ENCODE data around the gene AFAP1. TPM values are rescaled to one million over a fixed set of nuclear protein-coding genes. Genes with fewer than 3 reads are reported as not detected.
A peak's percentile ranks its signal among the peaks of the same experiment; 100 is the strongest.

AFAP1 gene, protein sequence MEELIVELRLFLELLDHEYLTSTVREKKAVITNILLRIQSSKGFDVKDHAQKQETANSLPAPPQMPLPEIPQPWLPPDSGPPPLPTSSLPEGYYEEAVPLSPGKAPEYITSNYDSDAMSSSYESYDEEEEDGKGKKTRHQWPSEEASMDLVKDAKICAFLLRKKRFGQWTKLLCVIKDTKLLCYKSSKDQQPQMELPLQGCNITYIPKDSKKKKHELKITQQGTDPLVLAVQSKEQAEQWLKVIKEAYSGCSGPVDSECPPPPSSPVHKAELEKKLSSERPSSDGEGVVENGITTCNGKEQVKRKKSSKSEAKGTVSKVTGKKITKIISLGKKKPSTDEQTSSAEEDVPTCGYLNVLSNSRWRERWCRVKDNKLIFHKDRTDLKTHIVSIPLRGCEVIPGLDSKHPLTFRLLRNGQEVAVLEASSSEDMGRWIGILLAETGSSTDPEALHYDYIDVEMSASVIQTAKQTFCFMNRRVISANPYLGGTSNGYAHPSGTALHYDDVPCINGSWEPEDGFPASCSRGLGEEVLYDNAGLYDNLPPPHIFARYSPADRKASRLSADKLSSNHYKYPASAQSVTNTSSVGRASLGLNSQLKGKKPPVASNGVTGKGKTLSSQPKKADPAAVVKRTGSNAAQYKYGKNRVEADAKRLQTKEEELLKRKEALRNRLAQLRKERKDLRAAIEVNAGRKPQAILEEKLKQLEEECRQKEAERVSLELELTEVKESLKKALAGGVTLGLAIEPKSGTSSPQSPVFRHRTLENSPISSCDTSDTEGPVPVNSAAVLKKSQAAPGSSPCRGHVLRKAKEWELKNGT
- 10 to 100 TPM; 24.9 to 31.4 TPM for total RNA-seq
- 10 to 100 TPM; 23.6 to 29.4 (median 27.4) TPM for polyA plus RNA-seq (ENCODE audit: insufficient read length in 6 of 6)
- long read RNA-seq, donor 1, full-length matches to known transcripts = 6 of 6 reads
- long read RNA-seq, donor 1, partial matches to known transcripts = 0 of 6 reads
- long read RNA-seq, donor 1, other reads (novel, unspliced or antisense) = 0 of 6 reads
- long read RNA-seq, donor 2 = 0 reads
- long read RNA-seq, donor 3, full-length matches to known transcripts = 3 of 3 reads
- long read RNA-seq, donor 3, partial matches to known transcripts = 0 of 3 reads
- long read RNA-seq, donor 3, other reads (novel, unspliced or antisense) = 0 of 3 reads
- long read RNA-seq, donor 4, partial matches to known transcripts = 0 of 1 reads
- long read RNA-seq, donor 4, other reads (novel, unspliced or antisense) = 1 of 1 reads
- long read RNA-seq, donor 5, full-length matches to known transcripts = 2 of 2 reads
- long read RNA-seq, donor 5, partial matches to known transcripts = 0 of 2 reads
- long read RNA-seq, donor 5, other reads (novel, unspliced or antisense) = 0 of 2 reads
- long read RNA-seq, donor 6, full-length matches to known transcripts = 4 of 4 reads
- long read RNA-seq, donor 6, partial matches to known transcripts = 0 of 4 reads
- long read RNA-seq, donor 6, other reads (novel, unspliced or antisense) = 0 of 4 reads
- long read RNA-seq, donor 7, full-length matches to known transcripts = 1 of 1 reads
- long read RNA-seq, donor 7, partial matches to known transcripts = 0 of 1 reads
- long read RNA-seq, donor 7, other reads (novel, unspliced or antisense) = 0 of 1 reads
- long read RNA-seq, donor 8, full-length matches to known transcripts = 3 of 3 reads
- long read RNA-seq, donor 8, partial matches to known transcripts = 0 of 3 reads
- long read RNA-seq, donor 8, other reads (novel, unspliced or antisense) = 0 of 3 reads
- long read RNA-seq, donor 9 = 0 reads
- long read RNA-seq, donor 10, partial matches to known transcripts = 1 of 3 reads
- long read RNA-seq, donor 10, other reads (novel, unspliced or antisense) = 2 of 3 reads
- long read RNA-seq, donor 11, full-length matches to known transcripts = 4 of 4 reads
- long read RNA-seq, donor 11, partial matches to known transcripts = 0 of 4 reads
- long read RNA-seq, donor 11, other reads (novel, unspliced or antisense) = 0 of 4 reads
- long read RNA-seq, donor 12, full-length matches to known transcripts = 5 of 10 reads
- long read RNA-seq, donor 12, partial matches to known transcripts = 5 of 10 reads
- long read RNA-seq, donor 12, other reads (novel, unspliced or antisense) = 0 of 10 reads

GRCh38 chr4:7939377-7940108 is at the start of gene AFAP1:
Gene AFAP1 (minus strand): TSS chr4:7939861. CDS start chr4:7872078, 67,783 bp downstream.
- DNase-seq (peak; percentile 81 to 94 (median 90)), ATAC-seq (peak; percentile 97)
- Histone ChIP-seq H3K27me3 (peaks cover 0 to 31% of the 10 kb centered on the region in 2 donors), H3K27ac (peak within 1 kb of the TSS; percentile 81 to 87), H3K4me1 (peaks cover 0 to 29% of the 10 kb centered on the region in 2 donors), H3K4me3 (peak within 1 kb of the TSS; percentile 74 to 86), H3K9me3 (no peaks in the 10 kb centered on the region), H3K36me3 (no peaks in the 10 kb centered on the region)
- TF ChIP-seq CTCF (IDR thresholded peaks at IDR 0.05) = no peak
- intact Hi-C loops (cut with DNase I) = no loop called here

DNA sequence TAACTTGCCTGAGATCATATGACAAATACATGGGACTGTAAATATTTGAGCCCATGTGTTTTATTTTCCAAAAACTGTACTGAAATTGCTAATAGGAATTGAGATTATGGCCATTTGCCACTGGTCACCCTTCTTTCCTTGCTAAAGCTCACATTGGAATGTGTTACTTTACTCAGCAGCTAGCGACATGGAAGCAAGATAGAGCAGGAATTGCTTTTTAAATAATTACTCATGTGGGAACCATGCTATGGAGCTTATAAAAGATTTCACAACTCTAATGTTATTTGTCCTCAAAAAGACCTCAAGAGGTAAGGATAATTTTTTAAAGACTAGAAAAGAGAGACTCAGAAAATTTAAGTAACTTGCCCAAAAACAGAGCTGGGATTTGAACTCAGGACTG is 48.8 kb upstream of the AFAP1 start:
- intact Hi-C loops (cut with DNase I) = loop anchor here in 1 of 2 donors (5.0 kb wide), 1 partner anchor 186 kb away; no protein-coding TSS in a partner anchor
- DNase-seq (no peak), ATAC-seq (no peak)
- Histone ChIP-seq H3K36me3 (no peaks in the 10 kb centered on the region), H3K9me3 (no peaks in the 10 kb centered on the region), H3K27ac (no peak overlapping the region), H3K4me3 (no peak overlapping the region), H3K4me1 (no peaks in the 10 kb centered on the region), H3K27me3 (no peaks in the 10 kb centered on the region)
- TF ChIP-seq CTCF (IDR thresholded peaks at IDR 0.05) = no peak

- Histone ChIP-seq H3K4me1 (no peaks in the 10 kb centered on the region), H3K27ac (no peak overlapping the region), H3K27me3 (no peaks in the 10 kb centered on the region), H3K9me3 (no peaks in the 10 kb centered on the region), H3K4me3 (no peak overlapping the region), H3K36me3 (no peaks in the 10 kb centered on the region)
- ATAC-seq (peak; percentile 93), DNase-seq (peak in 3 of 4 donors; percentile 46 to 73 (median 64))
- peak; percentile 80 to 87 for TF ChIP-seq CTCF (IDR thresholded peaks at IDR 0.05)
- intact Hi-C loops (cut with DNase I) = loop anchor here in 1 of 2 donors (5.0 kb wide), 1 partner anchor 185 kb away; no protein-coding TSS in a partner anchor
Measured at GRCh38 chr4:7987148-7987989, 47.7 kb upstream of the AFAP1 start.

Data from left lung (tissue), 14 donors.